ENCODE measurements around the gene CEBPZ.

GRCh38 chr2:37196320-37197195 is 34.8 kb downstream of the CEBPZ start, which contains the start of gene CEBPZOS:
- TF ChIP-seq, protein P1, sequence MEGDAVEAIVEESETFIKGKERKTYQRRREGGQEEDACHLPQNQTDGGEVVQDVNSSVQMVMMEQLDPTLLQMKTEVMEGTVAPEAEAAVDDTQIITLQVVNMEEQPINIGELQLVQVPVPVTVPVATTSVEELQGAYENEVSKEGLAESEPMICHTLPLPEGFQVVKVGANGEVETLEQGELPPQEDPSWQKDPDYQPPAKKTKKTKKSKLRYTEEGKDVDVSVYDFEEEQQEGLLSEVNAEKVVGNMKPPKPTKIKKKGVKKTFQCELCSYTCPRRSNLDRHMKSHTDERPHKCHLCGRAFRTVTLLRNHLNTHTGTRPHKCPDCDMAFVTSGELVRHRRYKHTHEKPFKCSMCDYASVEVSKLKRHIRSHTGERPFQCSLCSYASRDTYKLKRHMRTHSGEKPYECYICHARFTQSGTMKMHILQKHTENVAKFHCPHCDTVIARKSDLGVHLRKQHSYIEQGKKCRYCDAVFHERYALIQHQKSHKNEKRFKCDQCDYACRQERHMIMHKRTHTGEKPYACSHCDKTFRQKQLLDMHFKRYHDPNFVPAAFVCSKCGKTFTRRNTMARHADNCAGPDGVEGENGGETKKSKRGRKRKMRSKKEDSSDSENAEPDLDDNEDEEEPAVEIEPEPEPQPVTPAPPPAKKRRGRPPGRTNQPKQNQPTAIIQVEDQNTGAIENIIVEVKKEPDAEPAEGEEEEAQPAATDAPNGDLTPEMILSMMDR (IDR thresholded peaks at IDR 0.05): peak in 1 of 3 donors; percentile 10
- peak; percentile 63 for TF ChIP-seq POLR2A (IDR thresholded peaks at IDR 0.05)
